Thyroid gland (tissue), 4 donors: ENCODE measurements around the gene ITIH1. TPM values are rescaled to one million over a fixed set of nuclear protein-coding genes. Genes with fewer than 3 reads are reported as not detected.

Source experiments
- DNase-seq, 2 donors: peaks; one replicate each; pipeline ENCODE4 v3.0.0-alpha.2; 2019
- H3K27ac ChIP-seq, 3 donors: fragments of 200-600 bp; sonication (generic); 1 replicate in 2 of 3; 2 replicates in 1 of 3; pipeline ENCODE4 v1.5.1; 2016 to 2019; ENCODE audit warnings: mild to moderate bottlenecking in 1 of 3, moderate library complexity in 1 of 3
- H3K27me3 ChIP-seq: fragments of 200-600 bp; sonication (generic); one replicate; pipeline ENCODE4 v1.5.1; 2019
- H3K36me3 ChIP-seq, 2 donors: fragments of 200-600 bp; sonication (generic); one replicate each; pipeline ENCODE4 v1.5.1; 2016 to 2019
- H3K4me1 ChIP-seq, 2 donors: fragments of 200-600 bp; sonication (generic); one replicate each; pipeline ENCODE4 v1.5.1; 2017 to 2019
- H3K4me3 ChIP-seq, 3 donors: fragments of 200-600 bp; sonication (generic); replicated peaks in 1 of 3; 1 replicate in 2 of 3; 2 replicates in 1 of 3; pipeline ENCODE4 v1.5.1; 2016; ENCODE audit warnings: mild to moderate bottlenecking in 1 of 3
- H3K9me3 ChIP-seq: fragments of 200-600 bp; sonication (generic); one replicate; pipeline ENCODE4 v1.5.1; 2017
- CTCF ChIP-seq, 6 experiments: fragments of 200-600 bp in 3 of 6; fragments of 450-650 bp in 3 of 6; sonication (generic) in 3 of 6; IDR thresholded peaks; one replicate each; pipeline ENCODE4 v1.5.1; 2016 to 2019; ENCODE audit warnings: antibody characterized with exemption in 6 of 6, mild to moderate bottlenecking in 2 of 6, inconsistent platforms in 1 of 6, moderate library complexity in 1 of 6
- POLR2A ChIP-seq, 2 donors: fragments of 450-650 bp; IDR thresholded peaks; one replicate each; pipeline ENCODE4 v1.6.1; 2017; ENCODE audit warnings: antibody characterized with exemption in 2 of 2, mild to moderate bottlenecking in 2 of 2, moderate library complexity in 1 of 2
- WGBS, 2 donors: methylation state at CpG; one replicate each; pipeline ENCODE4 v1.1.5; 2017; 5-methylcytosine and 5-hydroxymethylcytosine counted together
- intact Hi-C: fragments of 100-400 bp; cut with DNase I; formaldehyde crosslinking; loops from one replicate; pipeline ENCODE4 v1.15.1; 2023
- total RNA-seq, 4 donors: library from RNA; depleted of rRNA; stranded (reverse); fragments of >200 nt; gene quantifications; one replicate each; pipeline ENCODE4 v1.2.3, GENCODE V29; 2016

ITIH1 gene
- total RNA-seq, 4 donors from 2014 or later = not detected

GRCh38 chr3:52739730-52740129, 37.7 kb upstream of the ITIH1 start:
- H3K4me3 ChIP-seq = no peak overlapping the region
- H3K9me3 ChIP-seq = no peaks in the 10 kb centered on the region
- 70 to 81% methylated on average over 1 of the region's 1 CpG for WGBS, 2 donors
- no peaks in the 10 kb centered on the region for H3K4me1 ChIP-seq
- H3K27ac ChIP-seq = no peak overlapping the region
- no peaks in the 10 kb centered on the region for H3K27me3 ChIP-seq
- TF ChIP-seq CTCF (IDR thresholded peaks at IDR 0.05) = no peak
- no peak for TF ChIP-seq POLR2A (IDR thresholded peaks at IDR 0.05)
- no peak for DNase-seq
- H3K36me3 ChIP-seq = peaks cover 45 to 80% of the 10 kb centered on the region in 2 donors
- intact Hi-C loops = loop anchor here (10.0 kb wide), 1 partner anchor 335 kb away; no protein-coding TSS in a partner anchor

- peak in 4 of 6 experiments; percentile 20 to 46 (median 42) for TF ChIP-seq CTCF (IDR thresholded peaks at IDR 0.05)
- TF ChIP-seq POLR2A (IDR thresholded peaks at IDR 0.05) = no peak
- H3K27ac ChIP-seq = no peak overlapping the region
- WGBS, 2 donors = 92 to 95% methylated on average over 3 of the region's 3 CpGs
- no peak overlapping the region for H3K4me3 ChIP-seq
- H3K36me3 ChIP-seq = peaks cover 62 to 82% of the 10 kb centered on the region in 2 donors
- DNase-seq = no peak
- H3K4me1 ChIP-seq = no peaks in the 10 kb centered on the region
- H3K9me3 ChIP-seq = no peaks in the 10 kb centered on the region
- intact Hi-C loops = loop anchor here (10.0 kb wide), 1 partner anchor 332 kb away; no protein-coding TSS in a partner anchor
- no peaks in the 10 kb centered on the region for H3K27me3 ChIP-seq
Measured at GRCh38 chr3:52742418-52743041, 34.9 kb upstream of the ITIH1 start.

DNA sequence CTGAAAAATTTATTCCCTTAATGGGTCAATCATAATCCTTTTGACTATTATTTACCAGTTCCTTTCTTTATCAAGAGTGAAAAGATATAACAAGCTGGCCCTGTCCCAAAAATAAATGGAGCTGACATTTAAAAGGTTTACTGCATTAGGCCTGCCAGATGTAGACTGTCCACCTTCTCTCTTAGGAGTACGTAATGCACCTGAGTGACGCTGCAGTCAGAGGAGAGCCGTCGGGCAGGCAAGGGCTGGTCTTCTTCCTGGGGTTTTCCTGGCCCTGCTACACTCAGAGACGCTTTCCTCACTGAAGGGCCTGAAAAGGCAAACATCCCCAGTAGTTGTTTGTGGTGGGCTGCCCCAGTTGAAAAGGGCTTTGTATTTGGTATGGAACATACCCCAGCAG, 34.2 kb upstream of the ITIH1 start:
- intact Hi-C loops = loop anchor here (10.0 kb wide), 1 partner anchor 332 kb away; no protein-coding TSS in a partner anchor
- H3K9me3 ChIP-seq = no peaks in the 10 kb centered on the region
- no peaks in the 10 kb centered on the region for H3K27me3 ChIP-seq
- H3K4me3 ChIP-seq = no peak overlapping the region
- H3K36me3 ChIP-seq = peaks cover 62 to 83% of the 10 kb centered on the region in 2 donors
- no peak overlapping the region for H3K27ac ChIP-seq
- no peak for DNase-seq
- 91 to 95% methylated on average over 5 of the region's 5 CpGs for WGBS, 2 donors
- no peak for TF ChIP-seq POLR2A (IDR thresholded peaks at IDR 0.05)
- TF ChIP-seq CTCF (IDR thresholded peaks at IDR 0.05) = no peak
- H3K4me1 ChIP-seq = no peaks in the 10 kb centered on the region

- no peak for DNase-seq
- no peaks in the 10 kb centered on the region for H3K27me3 ChIP-seq
- H3K27ac ChIP-seq = no peak overlapping the region
- H3K4me1 ChIP-seq = no peaks in the 10 kb centered on the region
- 90 to 93% methylated on average over 2 of the region's 2 CpGs for WGBS, 2 donors
- peaks cover 59 to 82% of the 10 kb centered on the region in 2 donors for H3K36me3 ChIP-seq
- no peak overlapping the region for H3K4me3 ChIP-seq
- intact Hi-C loops = loop anchor here (10.0 kb wide), 1 partner anchor 331 kb away; no protein-coding TSS in a partner anchor
- H3K9me3 ChIP-seq = no peaks in the 10 kb centered on the region
- TF ChIP-seq POLR2A (IDR thresholded peaks at IDR 0.05) (no peak), CTCF (IDR thresholded peaks at IDR 0.05) (no peak)
Measured at GRCh38 chr3:52743721-52744120, 33.7 kb upstream of the ITIH1 start.

GRCh38 chr3:52752045-52752660, 25.2 kb upstream of the ITIH1 start:
- 94 to 97% methylated on average over 3 of the region's 3 CpGs for WGBS, 2 donors
- no peak overlapping the region for H3K27ac ChIP-seq
- no peak for DNase-seq
- intact Hi-C loops = no loop called here
- no peaks in the 10 kb centered on the region for H3K27me3 ChIP-seq
- H3K4me3 ChIP-seq = no peak overlapping the region
- no peaks in the 10 kb centered on the region for H3K9me3 ChIP-seq
- no peak for TF ChIP-seq POLR2A (IDR thresholded peaks at IDR 0.05)
- no peak for TF ChIP-seq CTCF (IDR thresholded peaks at IDR 0.05)
- H3K36me3 ChIP-seq = peaks cover 46 to 53% of the 10 kb centered on the region in 2 donors
- H3K4me1 ChIP-seq = no peaks in the 10 kb centered on the region
